SK-N-SH treated with all-trans-retinoic acid at 6 μM for 48 hours (cell line): ENCODE measurements around the gene OXNAD1.

Source experiments
- ARNTL ChIP-seq: fragments of 450-650 bp; formaldehyde crosslinking; IDR thresholded peaks from 2 replicates; pipeline ENCODE4 v1.5.0; 2020; ENCODE audit warnings: low read depth, mild to moderate bottlenecking, moderate library complexity, borderline replicate concordance
- GLIS3 ChIP-seq: fragments of 250-450 bp; sonication (Bioruptor Pico); IDR thresholded peaks from 2 replicates; pipeline ENCODE4 v1.5.0; 2020; ENCODE audit warnings: mild to moderate bottlenecking, moderate library complexity
- TCF4 ChIP-seq: fragments of 250-450 bp; sonication (Bioruptor Pico); IDR thresholded peaks from 2 replicates; pipeline ENCODE4 v1.8.0; 2021; ENCODE audit warnings: mild to moderate bottlenecking, moderate library complexity, borderline replicate concordance
- ZFP3 ChIP-seq: fragments of 250-450 bp; sonication (Bioruptor Pico); IDR thresholded peaks from 2 replicates; pipeline ENCODE4 v1.5.0; 2020; ENCODE audit warnings: mild to moderate bottlenecking, moderate library complexity
- ZFP30 ChIP-seq: fragments of 450-650 bp; formaldehyde crosslinking; IDR thresholded peaks from 2 replicates; pipeline ENCODE4 v1.5.0; 2022; ENCODE audit warnings: mild to moderate bottlenecking, moderate library complexity
- TF ChIP-seq, protein P1 (sequence below): fragments of 250-450 bp; sonication (Bioruptor Pico); IDR thresholded peaks from 2 replicates; pipeline ENCODE4 v1.8.0; 2020; ENCODE audit warnings: mild to moderate bottlenecking, moderate library complexity, borderline replicate concordance
- TF ChIP-seq, protein P2 (sequence below): fragments of 250-450 bp; sonication (Bioruptor Pico); IDR thresholded peaks from 2 replicates; pipeline ENCODE4 v1.5.0; 2020; ENCODE audit warnings: mild to moderate bottlenecking, moderate library complexity

- TF ChIP-seq TCF4: no peak
- TF ChIP-seq ZFP30 (CRISPR knock-in tag): no peak
- TF ChIP-seq, protein P1, sequence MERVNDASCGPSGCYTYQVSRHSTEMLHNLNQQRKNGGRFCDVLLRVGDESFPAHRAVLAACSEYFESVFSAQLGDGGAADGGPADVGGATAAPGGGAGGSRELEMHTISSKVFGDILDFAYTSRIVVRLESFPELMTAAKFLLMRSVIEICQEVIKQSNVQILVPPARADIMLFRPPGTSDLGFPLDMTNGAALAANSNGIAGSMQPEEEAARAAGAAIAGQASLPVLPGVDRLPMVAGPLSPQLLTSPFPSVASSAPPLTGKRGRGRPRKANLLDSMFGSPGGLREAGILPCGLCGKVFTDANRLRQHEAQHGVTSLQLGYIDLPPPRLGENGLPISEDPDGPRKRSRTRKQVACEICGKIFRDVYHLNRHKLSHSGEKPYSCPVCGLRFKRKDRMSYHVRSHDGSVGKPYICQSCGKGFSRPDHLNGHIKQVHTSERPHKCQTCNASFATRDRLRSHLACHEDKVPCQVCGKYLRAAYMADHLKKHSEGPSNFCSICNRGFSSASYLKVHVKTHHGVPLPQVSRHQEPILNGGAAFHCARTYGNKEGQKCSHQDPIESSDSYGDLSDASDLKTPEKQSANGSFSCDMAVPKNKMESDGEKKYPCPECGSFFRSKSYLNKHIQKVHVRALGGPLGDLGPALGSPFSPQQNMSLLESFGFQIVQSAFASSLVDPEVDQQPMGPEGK (CRISPR knock-in tag): no peak
- TF ChIP-seq ZFP3 (CRISPR knock-in tag): no peak
- TF ChIP-seq, protein P2, sequence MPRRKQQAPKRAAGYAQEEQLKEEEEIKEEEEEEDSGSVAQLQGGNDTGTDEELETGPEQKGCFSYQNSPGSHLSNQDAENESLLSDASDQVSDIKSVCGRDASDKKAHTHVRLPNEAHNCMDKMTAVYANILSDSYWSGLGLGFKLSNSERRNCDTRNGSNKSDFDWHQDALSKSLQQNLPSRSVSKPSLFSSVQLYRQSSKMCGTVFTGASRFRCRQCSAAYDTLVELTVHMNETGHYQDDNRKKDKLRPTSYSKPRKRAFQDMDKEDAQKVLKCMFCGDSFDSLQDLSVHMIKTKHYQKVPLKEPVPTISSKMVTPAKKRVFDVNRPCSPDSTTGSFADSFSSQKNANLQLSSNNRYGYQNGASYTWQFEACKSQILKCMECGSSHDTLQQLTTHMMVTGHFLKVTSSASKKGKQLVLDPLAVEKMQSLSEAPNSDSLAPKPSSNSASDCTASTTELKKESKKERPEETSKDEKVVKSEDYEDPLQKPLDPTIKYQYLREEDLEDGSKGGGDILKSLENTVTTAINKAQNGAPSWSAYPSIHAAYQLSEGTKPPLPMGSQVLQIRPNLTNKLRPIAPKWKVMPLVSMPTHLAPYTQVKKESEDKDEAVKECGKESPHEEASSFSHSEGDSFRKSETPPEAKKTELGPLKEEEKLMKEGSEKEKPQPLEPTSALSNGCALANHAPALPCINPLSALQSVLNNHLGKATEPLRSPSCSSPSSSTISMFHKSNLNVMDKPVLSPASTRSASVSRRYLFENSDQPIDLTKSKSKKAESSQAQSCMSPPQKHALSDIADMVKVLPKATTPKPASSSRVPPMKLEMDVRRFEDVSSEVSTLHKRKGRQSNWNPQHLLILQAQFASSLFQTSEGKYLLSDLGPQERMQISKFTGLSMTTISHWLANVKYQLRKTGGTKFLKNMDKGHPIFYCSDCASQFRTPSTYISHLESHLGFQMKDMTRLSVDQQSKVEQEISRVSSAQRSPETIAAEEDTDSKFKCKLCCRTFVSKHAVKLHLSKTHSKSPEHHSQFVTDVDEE (CRISPR knock-in tag): no peak
- no peak for TF ChIP-seq ARNTL (CRISPR knock-in tag)
- TF ChIP-seq GLIS3 (CRISPR knock-in tag): no peak
Measured at GRCh38 chr3:16264708-16265454, at the start of gene OXNAD1, which contains the start of gene DPH3.
